Measurements from ENCODE around the gene NPTXR. TPM values are rescaled to one million over a fixed set of nuclear protein-coding genes. Genes with fewer than 3 reads are reported as not detected.

NPTXR gene
- total RNA-seq, 4 donors from 2014 or later = 0.34 to 4.6 (median 1.7) TPM

DNA sequence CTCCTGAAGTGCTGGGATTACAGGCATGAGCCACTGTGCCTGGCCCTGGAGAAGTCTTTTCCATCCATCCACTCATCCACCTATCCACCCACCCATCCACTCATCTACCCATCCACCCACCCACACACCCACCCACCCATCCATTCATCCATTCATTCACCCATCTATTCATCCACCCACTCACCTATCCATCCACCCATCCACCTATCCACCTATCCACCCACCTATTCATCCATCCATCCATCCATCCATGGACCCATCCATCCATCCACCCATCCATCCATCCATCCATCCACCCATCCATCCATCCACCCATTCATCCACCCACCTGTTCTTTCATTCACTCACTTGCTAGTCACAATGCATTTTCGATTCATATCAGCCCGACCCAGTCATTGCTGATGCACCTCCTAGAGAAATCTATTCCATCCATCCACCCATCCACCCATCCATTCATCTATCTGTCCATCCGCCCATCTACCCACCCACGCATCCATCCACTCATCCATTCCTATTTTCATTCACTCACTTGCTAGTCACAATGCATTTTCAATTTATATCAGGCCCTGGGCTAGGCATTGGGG is 70.4 kb downstream of the NPTXR start:
- no peak overlapping the region for H3K4me3 ChIP-seq (ENCODE audit: low read depth, poor library complexity, severe bottlenecking)
- 86 to 94% methylated on average over 4 of the region's 4 CpGs for WGBS, 2 donors
- no peak for DNase-seq (ENCODE audit: low spot score in 2 of 2)
- no peak for TF ChIP-seq POLR2A (IDR thresholded peaks at IDR 0.05)
- TF ChIP-seq, protein P1, sequence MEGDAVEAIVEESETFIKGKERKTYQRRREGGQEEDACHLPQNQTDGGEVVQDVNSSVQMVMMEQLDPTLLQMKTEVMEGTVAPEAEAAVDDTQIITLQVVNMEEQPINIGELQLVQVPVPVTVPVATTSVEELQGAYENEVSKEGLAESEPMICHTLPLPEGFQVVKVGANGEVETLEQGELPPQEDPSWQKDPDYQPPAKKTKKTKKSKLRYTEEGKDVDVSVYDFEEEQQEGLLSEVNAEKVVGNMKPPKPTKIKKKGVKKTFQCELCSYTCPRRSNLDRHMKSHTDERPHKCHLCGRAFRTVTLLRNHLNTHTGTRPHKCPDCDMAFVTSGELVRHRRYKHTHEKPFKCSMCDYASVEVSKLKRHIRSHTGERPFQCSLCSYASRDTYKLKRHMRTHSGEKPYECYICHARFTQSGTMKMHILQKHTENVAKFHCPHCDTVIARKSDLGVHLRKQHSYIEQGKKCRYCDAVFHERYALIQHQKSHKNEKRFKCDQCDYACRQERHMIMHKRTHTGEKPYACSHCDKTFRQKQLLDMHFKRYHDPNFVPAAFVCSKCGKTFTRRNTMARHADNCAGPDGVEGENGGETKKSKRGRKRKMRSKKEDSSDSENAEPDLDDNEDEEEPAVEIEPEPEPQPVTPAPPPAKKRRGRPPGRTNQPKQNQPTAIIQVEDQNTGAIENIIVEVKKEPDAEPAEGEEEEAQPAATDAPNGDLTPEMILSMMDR (IDR thresholded peaks at IDR 0.05) = no peak
- intact Hi-C loops (cut with DNase I; ENCODE audit: low total_unique reads) = no loop called here

GRCh38 chr22:38772623-38772873 is 71.3 kb downstream of the NPTXR start:
- TF ChIP-seq, protein P1 (IDR thresholded peaks at IDR 0.05) = no peak
- intact Hi-C loops (cut with DNase I; ENCODE audit: low total_unique reads) = no loop called here
- WGBS, 2 donors = 85 to 92% methylated on average over 8 of the region's 8 CpGs
- H3K4me3 ChIP-seq (ENCODE audit: low read depth, poor library complexity, severe bottlenecking) = no peak overlapping the region
- no peak for DNase-seq (ENCODE audit: low spot score in 2 of 2)

DNA sequence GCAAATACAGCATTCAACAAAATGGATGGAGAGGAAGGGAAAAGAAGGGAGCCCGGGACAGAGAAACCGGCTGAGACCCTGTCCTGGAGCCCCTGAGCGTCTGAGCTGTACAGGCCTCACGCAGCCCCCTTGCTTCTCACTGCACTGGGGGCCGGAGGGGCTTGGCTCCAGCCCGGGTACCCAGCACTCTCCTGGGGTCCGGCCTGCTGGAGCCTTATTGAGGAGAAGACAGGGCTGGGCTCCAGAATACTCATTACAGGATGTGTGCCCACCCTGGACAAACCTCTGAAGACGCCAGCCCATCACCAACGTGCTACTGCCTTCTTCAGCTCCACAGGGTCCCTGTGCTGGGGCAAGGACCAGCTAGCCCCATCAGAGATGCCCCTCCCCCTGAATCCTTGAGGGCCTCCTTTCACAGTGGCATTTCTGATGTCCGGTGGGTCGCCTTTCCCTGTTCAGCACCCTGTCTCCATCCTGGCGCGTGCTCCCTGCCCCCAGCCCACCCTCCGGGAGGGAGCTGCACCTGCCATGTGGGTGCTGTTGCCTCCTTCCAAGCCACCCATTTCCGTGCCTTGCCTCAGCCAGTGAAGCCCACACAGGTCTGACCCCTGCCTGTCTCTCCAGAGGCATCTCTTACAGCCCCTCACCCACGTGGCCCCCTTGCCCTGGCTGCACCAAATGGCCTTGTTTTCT is 73.4 kb downstream of the NPTXR start:
- no peak for DNase-seq (ENCODE audit: low spot score in 2 of 2)
- WGBS, 2 donors = 92 to 93% methylated on average over 16 of the region's 16 CpGs
- no peak for TF ChIP-seq POLR2A (IDR thresholded peaks at IDR 0.05)
- TF ChIP-seq, protein P1 (IDR thresholded peaks at IDR 0.05) = no peak
- intact Hi-C loops (cut with DNase I; ENCODE audit: low total_unique reads) = no loop called here
- no peak overlapping the region for H3K4me3 ChIP-seq (ENCODE audit: low read depth, poor library complexity, severe bottlenecking)

Other genes with a start within 250 kb of the NPTXR start
- 1 to 10 TPM in 3 of 4 donors, under 1 TPM in 1; 0.97 to 3.9 (median 2.4) TPM for gene FAM227A, start 187.6 kb downstream of the NPTXR start, total RNA-seq
- gene CBY1, start 187.4 kb downstream of the NPTXR start, total RNA-seq = 10 to 100 TPM; 16.6 to 26.6 (median 22.1) TPM
- 10 to 100 TPM; 24.8 to 42.2 (median 34.5) TPM for gene TOMM22, start 162.1 kb downstream of the NPTXR start, total RNA-seq
- gene JOSD1, start 143.1 kb downstream of the NPTXR start, total RNA-seq = 10 to 100 TPM; 52.0 to 90.6 (median 68.0) TPM
- gene GTPBP1, start 138.1 kb downstream of the NPTXR start, total RNA-seq = 10 to 100 TPM; 53.1 to 79.9 (median 72.7) TPM
- 100 to 1,000 TPM; 231 to 344 (median 282) TPM for gene SUN2, start 88.0 kb downstream of the NPTXR start, total RNA-seq
- gene DNAL4, start 49.9 kb downstream of the NPTXR start, total RNA-seq = 10 to 100 TPM; 15.3 to 24.2 (median 23.7) TPM
- 10 to 100 TPM in 2 of 4 donors, 1 to 10 TPM in 2; 5.1 to 20.0 (median 13.9) TPM for gene CBX6, start 28.2 kb upstream of the NPTXR start, total RNA-seq
- gene APOBEC3A, start 113.6 kb upstream of the NPTXR start, total RNA-seq = under 1 TPM in 2 of 4 donors, not detected in 2; 0.29 to 0.39 TPM
- 1 to 10 TPM in 1 of 4 donors, under 1 TPM in 2, not detected in 1; 0.15 to 2.4 (median 0.21) TPM for gene APOBEC3B, start 138.3 kb upstream of the NPTXR start, total RNA-seq
- gene APOBEC3C, start 170.2 kb upstream of the NPTXR start, total RNA-seq = 1 to 10 TPM; 4.6 to 8.0 (median 6.8) TPM
- under 1 TPM in 3 of 4 donors, not detected in 1; 0.32 to 0.78 (median 0.59) TPM for gene APOBEC3D, start 177.1 kb upstream of the NPTXR start, total RNA-seq
- gene APOBEC3F, start 196.8 kb upstream of the NPTXR start, total RNA-seq = 1 to 10 TPM in 1 of 4 donors, under 1 TPM in 2, not detected in 1; 0.30 to 4.0 (median 0.86) TPM
- gene APOBEC3G, start 233.2 kb upstream of the NPTXR start, total RNA-seq = 1 to 10 TPM; 1.1 to 3.9 (median 1.9) TPM

Data from lower leg skin (tissue), 4 donors.